Tibial nerve (tissue), 3 donors: ENCODE data around the gene ZNF512B.

Source experiments
- POLR2A ChIP-seq, 2 donors: fragments of 450-650 bp; IDR thresholded peaks; one replicate each; pipeline ENCODE4 v1.6.1; 2017; ENCODE audit warnings: antibody characterized with exemption in 2 of 2, mild to moderate bottlenecking in 2 of 2, moderate library complexity in 2 of 2
- TF ChIP-seq, protein P1 (sequence below), 5 experiments: fragments of 200-600 bp in 3 of 5; fragments of 450-650 bp in 2 of 5; sonication (generic) in 3 of 5; IDR thresholded peaks; one replicate each; pipeline ENCODE4 v1.5.1; 2016 to 2019; ENCODE audit warnings: antibody characterized with exemption in 5 of 5, mild to moderate bottlenecking in 3 of 5, moderate library complexity in 2 of 5

DNA sequence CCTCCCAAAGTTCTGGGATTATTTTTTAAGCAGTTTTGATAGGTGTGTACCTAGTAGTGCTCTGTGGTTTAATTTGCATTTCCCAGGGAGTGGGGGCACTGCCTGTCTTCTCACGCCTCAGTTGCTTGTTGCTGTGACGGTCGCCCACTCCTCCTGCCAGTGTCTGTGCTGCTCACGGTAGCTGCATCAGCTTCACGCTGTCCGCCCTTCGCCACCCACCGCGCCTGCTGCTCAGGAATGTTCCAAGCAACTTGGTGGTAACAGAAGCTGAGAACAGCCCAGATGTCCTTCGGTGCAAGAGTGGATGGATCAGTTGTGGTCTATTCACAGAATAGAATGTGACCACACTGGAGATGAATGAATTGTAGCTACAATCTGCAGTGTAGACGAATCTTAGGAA, 51.9 kb downstream of the ZNF512B start:
- TF ChIP-seq, protein P1, sequence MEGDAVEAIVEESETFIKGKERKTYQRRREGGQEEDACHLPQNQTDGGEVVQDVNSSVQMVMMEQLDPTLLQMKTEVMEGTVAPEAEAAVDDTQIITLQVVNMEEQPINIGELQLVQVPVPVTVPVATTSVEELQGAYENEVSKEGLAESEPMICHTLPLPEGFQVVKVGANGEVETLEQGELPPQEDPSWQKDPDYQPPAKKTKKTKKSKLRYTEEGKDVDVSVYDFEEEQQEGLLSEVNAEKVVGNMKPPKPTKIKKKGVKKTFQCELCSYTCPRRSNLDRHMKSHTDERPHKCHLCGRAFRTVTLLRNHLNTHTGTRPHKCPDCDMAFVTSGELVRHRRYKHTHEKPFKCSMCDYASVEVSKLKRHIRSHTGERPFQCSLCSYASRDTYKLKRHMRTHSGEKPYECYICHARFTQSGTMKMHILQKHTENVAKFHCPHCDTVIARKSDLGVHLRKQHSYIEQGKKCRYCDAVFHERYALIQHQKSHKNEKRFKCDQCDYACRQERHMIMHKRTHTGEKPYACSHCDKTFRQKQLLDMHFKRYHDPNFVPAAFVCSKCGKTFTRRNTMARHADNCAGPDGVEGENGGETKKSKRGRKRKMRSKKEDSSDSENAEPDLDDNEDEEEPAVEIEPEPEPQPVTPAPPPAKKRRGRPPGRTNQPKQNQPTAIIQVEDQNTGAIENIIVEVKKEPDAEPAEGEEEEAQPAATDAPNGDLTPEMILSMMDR (IDR thresholded peaks at IDR 0.05) = no peak
- TF ChIP-seq POLR2A (IDR thresholded peaks at IDR 0.05) = no peak
